Endodermal cell (in vitro differentiated cells): ENCODE data around the gene RNF44. TPM values are rescaled to one million over a fixed set of nuclear protein-coding genes. Genes with fewer than 3 reads are reported as not detected.

Experiments
- DNase-seq: peaks from one replicate; pipeline ENCODE4 v3.0.0-alpha.2; 2017
- H3K27ac ChIP-seq: 2 replicates; pipeline ENCODE4 v1.5.1; 2013; ENCODE audit warnings: mild to moderate bottlenecking, low read depth, low read length, moderate library complexity
- H3K27me3 ChIP-seq: 2 replicates; pipeline ENCODE4 v1.6.1; 2013; ENCODE audit warnings: mild to moderate bottlenecking, low read length, moderate library complexity; ENCODE audit not compliant: insufficient read depth, control insufficient read depth, poor library complexity, severe bottlenecking
- H3K36me3 ChIP-seq: 2 replicates; pipeline ENCODE4 v1.7.0; 2013; ENCODE audit warnings: mild to moderate bottlenecking, low read length, moderate library complexity; ENCODE audit not compliant: control insufficient read depth, insufficient read depth
- H3K4me1 ChIP-seq: one replicate; pipeline ENCODE4 v1.7.0; 2013; ENCODE audit warnings: low read length; ENCODE audit not compliant: control insufficient read depth, insufficient read depth
- H3K4me3 ChIP-seq: 2 replicates; pipeline ENCODE4 v1.5.1; 2013; ENCODE audit warnings: mild to moderate bottlenecking, low read length, moderate library complexity
- H3K9ac ChIP-seq: 2 replicates; pipeline ENCODE4 v1.6.1; 2013; ENCODE audit warnings: mild to moderate bottlenecking, low read length, moderate library complexity; ENCODE audit not compliant: poor library complexity, severe bottlenecking; ENCODE audit errors: extremely low read depth
- H3K9me3 ChIP-seq: 2 replicates; pipeline ENCODE4 v1.6.1; 2013; ENCODE audit warnings: mild to moderate bottlenecking, low read length, moderate library complexity; ENCODE audit not compliant: control insufficient read depth
- H3K27ac Mint-ChIP-seq: 2 replicates; pipeline ENCODE4 v1.8.0; 2020; ENCODE audit warnings: mixed read lengths
- H3K27me3 Mint-ChIP-seq: 2 replicates; pipeline ENCODE4 v1.8.0; 2021; ENCODE audit warnings: mild to moderate bottlenecking, mixed read lengths; ENCODE audit not compliant: insufficient read depth
- H3K36me3 Mint-ChIP-seq: 2 replicates; pipeline ENCODE4 v1.8.0; 2020; ENCODE audit warnings: low read depth, mixed read lengths
- H3K4me1 Mint-ChIP-seq: 2 replicates; pipeline ENCODE4 v1.8.0; 2020; ENCODE audit warnings: mixed read lengths
- H3K4me3 Mint-ChIP-seq: 2 replicates; pipeline ENCODE4 v1.8.0; 2020; ENCODE audit warnings: mild to moderate bottlenecking, moderate library complexity, mixed read lengths
- H3K9me3 Mint-ChIP-seq: 2 replicates; pipeline ENCODE4 v1.8.0; 2020; ENCODE audit warnings: mild to moderate bottlenecking, mixed read lengths
- CTCF ChIP-seq: fragments of 200-600 bp; sonication (generic); conservative IDR thresholded peaks from 2 replicates; pipeline ENCODE4 v1.5.0; 2021; ENCODE audit warnings: antibody characterized with exemption, mild to moderate bottlenecking
- WGBS, 2 experiments: methylation state at CpG; one replicate each; pipeline versions ENCODE4 v1.1.5 to v1.1.7; 2013; ENCODE audit warnings: missing lambda C conversion rate in 2 of 2, mixed read lengths in 1 of 2; ENCODE audit not compliant: insufficient coverage in 1 of 2, insufficient read length in 1 of 2; 5-methylcytosine and 5-hydroxymethylcytosine counted together
- total RNA-seq, 2 donors: library from RNA; stranded (reverse); fragmentation: NEBNext Ultra II Directional in 1 of 2; extraction: Animal tissue kit (Norgen Biotek cat#: 25700) in 1 of 2; gene quantifications; 2 replicates in 1 of 2; 3 replicates in 1 of 2; pipeline ENCODE4 v1.2.1, GENCODE V29; 2021

The RNF44 gene
- total RNA-seq, 2 donors from 2014 or later: 150 to 173 TPM

GRCh38 chr5:176565760-176566288, 28.6 kb upstream of the RNF44 start:
- Mint-ChIP-seq H3K36me3 (peaks cover 2% of the 10 kb centered on the region), H3K4me1 (peaks cover 7% of the 10 kb centered on the region), H3K4me3 (no peak overlapping the region), H3K27ac (peak overlapping the region; percentile 83), H3K9me3 (peaks cover 13% of the 10 kb centered on the region), H3K27me3 (no peaks in the 10 kb centered on the region)
- peak; percentile 88 for DNase-seq
- Histone ChIP-seq H3K36me3 (no peaks in the 10 kb centered on the region), H3K27ac (no peak overlapping the region), H3K27me3 (no peaks in the 10 kb centered on the region), H3K9ac (no peak overlapping the region), H3K9me3 (no peaks in the 10 kb centered on the region), H3K4me3 (no peak overlapping the region), H3K4me1 (peaks cover 6% of the 10 kb centered on the region)
- TF ChIP-seq CTCF: no peak
- 49 to 75% methylated on average over 5 to 6 of the region's 6 CpGs for WGBS, 2 experiments

GRCh38 chr5:176564002-176564401, 26.8 kb upstream of the RNF44 start:
- no peak for DNase-seq
- Mint-ChIP-seq H3K27ac (no peak overlapping the region), H3K36me3 (peaks cover 2% of the 10 kb centered on the region), H3K27me3 (no peaks in the 10 kb centered on the region), H3K9me3 (peaks cover 14% of the 10 kb centered on the region), H3K4me1 (peaks cover 7% of the 10 kb centered on the region), H3K4me3 (no peak overlapping the region)
- H3K4me1 ChIP-seq: peaks cover 6% of the 10 kb centered on the region
- WGBS, 2 experiments: 90 to 93% methylated on average over 10 of the region's 10 CpGs
- TF ChIP-seq CTCF: no peak
- no peak overlapping the region for H3K27ac ChIP-seq
- no peak overlapping the region for H3K4me3 ChIP-seq
- no peaks in the 10 kb centered on the region for H3K9me3 ChIP-seq
- no peak overlapping the region for H3K9ac ChIP-seq
- no peaks in the 10 kb centered on the region for H3K36me3 ChIP-seq
- no peaks in the 10 kb centered on the region for H3K27me3 ChIP-seq

- H3K4me1 Mint-ChIP-seq: peaks cover 7% of the 10 kb centered on the region
- H3K27ac Mint-ChIP-seq: no peak overlapping the region
- no peaks in the 10 kb centered on the region for H3K36me3 ChIP-seq
- peak; percentile 43 for DNase-seq
- 79 to 81% methylated on average over 6 to 8 of the region's 10 CpGs for WGBS, 2 experiments
- peaks cover 2% of the 10 kb centered on the region for H3K36me3 Mint-ChIP-seq
- H3K27me3 ChIP-seq: no peaks in the 10 kb centered on the region
- H3K9me3 Mint-ChIP-seq: peaks cover 17% of the 10 kb centered on the region
- no peak overlapping the region for H3K27ac ChIP-seq
- TF ChIP-seq CTCF: no peak
- no peak overlapping the region for H3K4me3 ChIP-seq
- H3K27me3 Mint-ChIP-seq: no peaks in the 10 kb centered on the region
- peaks cover 6% of the 10 kb centered on the region for H3K4me1 ChIP-seq
- no peak overlapping the region for H3K9ac ChIP-seq
- no peaks in the 10 kb centered on the region for H3K9me3 ChIP-seq
- no peak overlapping the region for H3K4me3 Mint-ChIP-seq
These were observed 25.0 kb upstream of the RNF44 start for GRCh38 chr5:176562189-176562588.
